NOMO-1 treated with dmso at 0.1 percent for 144 hours (cell line): ENCODE data around the gene MTCP1.
A peak's percentile ranks its signal among the peaks of the same experiment; 100 is the strongest.

Experiments used
- DNase-seq: peaks from one replicate; lab custom pipeline; 2025; ENCODE audit not compliant: unreplicated experiment; lab: John Stamatoyannopoulos, UW

MTCP1 gene, protein sequence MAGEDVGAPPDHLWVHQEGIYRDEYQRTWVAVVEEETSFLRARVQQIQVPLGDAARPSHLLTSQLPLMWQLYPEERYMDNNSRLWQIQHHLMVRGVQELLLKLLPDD

GRCh38 chrX:155070975-155071693, at the start of gene MTCP1, which contains the start of the genes BRCC3 and CMC4:
TSS of gene MTCP1 (minus strand) at chrX:155071136. CDS start at chrX:155066010, 5,126 bp downstream.
TSS of gene BRCC3 (plus strand) at chrX:155071508. CDS start at chrX:155071528, 20 bp downstream.
TSS of gene CMC4 (minus strand) at chrX:155071136. CDS start at chrX:155064023, 7,113 bp downstream.
- peak; percentile 52 for DNase-seq

DNA sequence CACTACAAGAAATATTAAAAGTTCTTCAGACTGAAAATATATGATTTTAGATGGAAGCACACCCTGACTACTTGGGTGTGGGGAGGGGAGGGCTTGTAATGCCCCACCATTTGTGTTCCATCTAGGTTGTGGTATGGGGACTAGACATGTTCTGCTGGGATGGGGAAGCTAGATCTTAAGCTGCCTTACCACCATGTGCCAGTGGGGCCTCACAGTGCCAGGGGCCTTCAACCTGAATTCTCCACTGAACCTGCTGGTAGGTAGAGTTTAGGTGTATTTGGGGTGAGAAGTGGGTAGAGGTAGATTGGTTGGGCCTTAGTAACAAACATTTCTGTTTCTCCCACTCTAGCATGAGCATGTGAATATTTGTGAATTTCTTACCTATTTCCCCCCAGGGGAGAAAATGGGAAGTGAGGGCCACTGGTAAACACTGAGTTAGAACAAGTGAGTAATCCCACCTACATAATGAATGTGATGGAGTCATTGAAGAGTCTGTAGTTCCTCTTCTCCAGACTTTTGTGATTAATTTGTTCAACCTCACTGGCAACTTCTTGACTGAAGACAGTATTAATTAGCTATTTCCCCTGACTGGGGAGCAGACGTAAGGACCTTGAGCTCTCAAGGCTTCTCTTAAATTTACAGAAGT, 44.4 kb upstream of the MTCP1 start:
- DNase-seq: no peak

GRCh38 chrX:155113097-155113496, 42.2 kb upstream of the MTCP1 start:
- no peak for DNase-seq

GRCh38 chrX:155112171-155112570, 41.2 kb upstream of the MTCP1 start:
- no peak for DNase-seq

DNA sequence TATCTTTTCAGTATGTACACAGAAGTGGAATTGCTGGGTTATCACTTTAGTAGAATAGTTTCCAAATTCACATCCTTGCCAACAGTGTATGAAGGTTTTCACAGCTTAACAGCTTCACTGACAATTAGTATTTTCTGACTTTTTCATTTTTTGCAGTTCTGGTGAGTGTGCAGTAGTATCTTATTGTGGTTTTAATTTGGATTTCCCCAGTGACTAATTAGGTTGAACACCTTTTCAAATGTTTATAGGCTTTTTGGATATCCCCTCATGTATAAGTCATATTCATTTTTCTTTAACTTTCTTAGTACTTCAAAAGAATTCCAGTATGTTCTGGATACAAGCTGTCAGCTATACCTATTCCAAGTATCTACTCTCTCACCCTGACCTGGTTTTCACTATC, 37.5 kb upstream of the MTCP1 start:
- no peak for DNase-seq

DNA sequence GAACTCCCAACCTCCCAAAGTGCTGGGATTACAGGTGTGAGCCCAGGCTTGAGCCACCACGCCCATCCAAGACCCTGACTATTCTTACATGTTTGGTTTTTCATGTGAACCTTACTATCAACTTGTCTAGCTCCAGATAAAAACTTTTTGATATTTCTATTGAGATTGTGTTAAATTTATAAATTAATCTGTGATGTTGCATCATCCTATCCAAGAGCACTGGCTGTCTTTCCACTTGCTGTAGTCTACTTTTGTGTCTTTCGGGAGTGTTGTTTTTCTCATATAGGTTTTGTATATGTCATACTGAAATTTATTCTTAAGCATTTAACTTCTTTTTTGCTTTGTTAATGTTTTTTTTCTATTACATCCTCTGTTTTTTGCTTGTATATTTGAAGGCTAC, 35.0 kb upstream of the MTCP1 start:
- DNase-seq: no peak

- no peak for DNase-seq
Measured at GRCh38 chrX:155094468-155095061, 23.6 kb upstream of the MTCP1 start.

- DNase-seq: no peak
Measured at GRCh38 chrX:155086961-155087735, 16.2 kb upstream of the MTCP1 start.

GRCh38 chrX:155086202-155086840, 15.4 kb upstream of the MTCP1 start:
- DNase-seq: no peak

GRCh38 chrX:155071694-155072280, 851 bp upstream of the MTCP1 start:
- DNase-seq: no peak

DNA sequence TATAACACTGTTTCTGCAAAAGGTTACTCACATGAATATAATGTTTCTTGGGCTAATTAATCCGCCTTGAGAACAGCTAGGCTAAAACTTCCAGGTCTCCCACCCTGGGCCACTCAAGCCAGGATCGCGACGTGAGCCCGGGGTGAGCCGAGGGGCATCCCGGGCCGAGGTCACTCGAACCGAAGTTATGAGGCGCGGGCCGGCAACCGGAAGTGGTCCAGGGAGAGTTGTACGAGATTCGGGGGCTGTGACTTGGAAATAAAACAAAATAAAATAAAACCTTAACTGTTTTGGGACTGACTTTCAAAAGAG, 317 bp downstream of the MTCP1 start:
- DNase-seq: no peak

GRCh38 chrX:155070038-155070437, 898 bp downstream of the MTCP1 start:
- no peak for DNase-seq

DNA sequence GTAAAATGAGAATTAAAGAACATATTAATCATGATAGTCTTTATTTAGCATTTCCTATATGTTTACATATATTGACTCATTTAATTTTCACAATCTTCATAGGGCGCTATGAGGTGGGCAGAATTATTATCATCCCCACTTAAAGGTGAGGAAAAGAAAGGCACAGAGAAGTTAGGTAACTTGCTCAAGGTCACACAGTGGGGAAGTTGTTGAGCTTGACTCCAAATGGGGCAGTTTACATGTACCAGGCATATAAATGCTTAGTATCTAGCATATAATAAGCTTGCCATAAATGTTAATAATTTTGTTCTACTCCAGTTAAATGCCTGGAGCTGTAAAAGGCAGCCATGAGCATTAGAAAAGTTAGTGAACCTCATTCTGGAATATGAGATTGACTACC, 1.5 kb downstream of the MTCP1 start:
- DNase-seq: no peak

GRCh38 chrX:155068165-155068564, 2.8 kb downstream of the MTCP1 start:
- no peak for DNase-seq

GRCh38 chrX:155065035-155065734, 5.8 kb downstream of the MTCP1 start:
- no peak for DNase-seq

DNA sequence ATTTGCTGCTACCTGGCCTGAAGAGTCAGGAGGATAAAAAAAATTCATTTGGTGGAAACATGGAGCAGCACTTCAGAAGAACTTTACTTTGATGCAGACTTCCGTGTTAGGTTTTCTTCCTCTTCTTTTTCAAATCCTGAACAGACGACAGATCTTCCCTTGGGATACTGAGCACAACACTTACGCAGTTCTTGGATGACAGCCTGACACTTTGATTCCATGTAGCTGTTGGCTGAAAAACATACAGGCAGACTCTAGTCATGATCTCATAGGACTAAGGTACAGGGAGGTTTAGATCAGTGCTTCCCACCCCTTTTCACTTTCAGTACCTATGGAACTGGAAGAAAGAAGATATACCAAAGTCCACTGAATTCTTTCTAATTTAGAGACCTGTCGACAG, 9.2 kb downstream of the MTCP1 start:
- no peak for DNase-seq

DNA sequence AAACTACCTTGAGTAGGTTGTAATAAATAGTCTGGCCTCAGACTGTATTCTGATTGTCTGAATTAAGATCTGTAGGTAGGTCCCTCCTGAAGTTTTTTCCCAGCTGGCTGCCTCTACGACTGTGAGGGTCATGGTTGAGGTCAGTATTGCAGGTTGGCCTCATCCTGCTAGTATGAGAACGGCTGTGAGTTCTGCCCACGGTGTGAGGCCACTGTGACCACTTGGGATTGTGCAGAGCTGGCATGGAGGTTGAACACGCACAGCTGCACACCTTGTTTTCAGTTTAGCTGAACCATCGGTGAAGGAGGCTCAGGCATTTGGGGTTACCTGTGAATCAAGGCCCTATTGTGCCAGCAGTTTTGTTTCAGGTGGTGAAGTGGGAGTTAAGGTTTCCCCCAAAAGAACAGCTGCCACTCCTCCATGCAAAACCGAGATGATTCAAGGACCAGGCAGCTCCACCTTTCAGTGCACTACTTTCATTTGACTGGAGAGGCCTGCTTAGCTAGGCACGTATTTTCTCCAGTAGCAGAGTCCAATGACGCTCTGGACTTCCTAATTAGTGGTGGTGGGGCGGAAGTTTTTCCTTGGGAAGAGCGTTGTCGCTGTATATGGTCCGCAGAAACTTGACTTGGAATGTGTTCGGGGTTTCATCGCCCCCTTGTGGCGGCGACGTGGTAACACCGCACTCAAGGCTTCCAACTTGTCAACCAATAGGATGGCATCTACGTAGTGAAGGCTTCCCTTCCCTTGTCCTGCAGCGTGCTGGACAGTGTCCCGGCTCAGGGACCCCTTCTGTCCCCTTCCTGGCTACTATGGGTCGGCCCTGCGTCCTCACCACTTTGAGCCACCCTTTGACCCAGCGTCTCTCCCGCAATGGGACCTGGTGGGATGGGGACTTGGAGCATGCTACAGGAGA, 13.8 kb downstream of the MTCP1 start:
- DNase-seq: no peak

DNA sequence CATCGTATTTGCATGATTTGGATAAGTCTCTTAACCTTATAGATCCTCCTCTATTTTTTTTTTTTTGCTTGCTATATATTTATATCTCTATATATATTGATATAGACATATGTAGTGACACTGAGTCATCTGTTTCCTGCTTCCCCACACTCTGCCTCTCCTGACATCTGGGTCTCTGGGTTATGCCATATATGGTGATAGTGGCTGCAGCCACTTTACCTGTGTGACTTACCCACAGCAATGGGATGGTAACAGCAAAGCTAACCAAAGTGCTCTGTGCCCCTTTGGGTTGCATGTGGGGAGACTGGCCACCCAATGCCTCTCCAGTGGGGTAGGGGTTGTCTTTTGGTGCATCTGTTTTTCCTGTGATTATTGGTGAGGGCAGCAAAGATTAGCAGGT, 14.5 kb downstream of the MTCP1 start:
- no peak for DNase-seq

GRCh38 chrX:155055494-155055893, 15.4 kb downstream of the MTCP1 start:
- DNase-seq: no peak
